ENCODE measurements around the gene ARL6.
A peak's percentile ranks its signal among the peaks of the same experiment; 100 is the strongest.

The ARL6 gene

GRCh38 chr3:97765336-97765735 is 778 bp downstream of the ARL6 start:
- no peak overlapping the region for H3K27ac ChIP-seq (ENCODE audit: low read depth, low read length)

DNA sequence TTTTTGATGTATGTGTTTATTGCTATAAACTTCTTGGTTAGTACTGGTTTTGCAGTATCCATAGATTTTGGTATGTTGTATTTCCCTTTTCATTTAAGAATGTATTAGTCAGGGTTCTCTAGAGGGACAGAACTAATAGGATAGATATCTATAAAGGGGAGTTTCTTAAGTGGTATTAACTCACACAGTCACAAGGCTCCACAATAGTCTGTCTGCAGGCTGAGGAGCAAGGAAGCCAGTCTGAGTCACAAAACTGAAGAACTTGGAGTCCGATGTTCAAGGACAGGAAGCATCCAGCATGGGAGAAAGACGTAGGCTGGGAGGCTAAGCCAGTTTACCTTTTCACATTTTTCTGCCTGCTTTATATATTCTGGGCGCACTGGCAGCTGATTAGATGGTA is 8.4 kb downstream of the ARL6 start:
- Histone ChIP-seq H3K4me1 (ENCODE audit: control insufficient read depth in 1 of 2, insufficient read depth in 2 of 2, low read length in 2 of 2) (no peaks in the 10 kb centered on the region), H3K36me3 (ENCODE audit: control insufficient read depth in 1 of 2, insufficient read depth in 2 of 2, low read length in 2 of 2) (no peaks in the 10 kb centered on the region), H3K9me3 (ENCODE audit: control insufficient read depth in 1 of 2, low read length in 2 of 2) (no peaks in the 10 kb centered on the region), H3K9ac (ENCODE audit: low read depth in 1 of 2, low read length in 2 of 2) (no peak overlapping the region), H3K27ac (ENCODE audit: low read depth, low read length) (no peak overlapping the region), H3K4me3 (ENCODE audit: low read depth in 1 of 2, low read length in 2 of 2) (no peak overlapping the region), H3K27me3 (ENCODE audit: control insufficient read depth in 1 of 2, insufficient read depth in 2 of 2, low read length in 2 of 2) (no peaks in the 10 kb centered on the region)

More at GRCh38 chr3:97765336-97765735, 778 bp downstream of the ARL6 start:
- Histone ChIP-seq H3K36me3 (ENCODE audit: control insufficient read depth in 1 of 2, insufficient read depth in 2 of 2, low read length in 2 of 2) (no peaks in the 10 kb centered on the region), H3K27me3 (ENCODE audit: control insufficient read depth in 1 of 2, insufficient read depth in 2 of 2, low read length in 2 of 2) (no peaks in the 10 kb centered on the region), H3K4me3 (ENCODE audit: low read depth in 1 of 2, low read length in 2 of 2) (peak overlapping the region; percentile 95 to 99), H3K4me1 (ENCODE audit: control insufficient read depth in 1 of 2, insufficient read depth in 2 of 2, low read length in 2 of 2) (peaks cover 13 to 15% of the 10 kb centered on the region in 2 donors), H3K9me3 (ENCODE audit: control insufficient read depth in 1 of 2, low read length in 2 of 2) (no peaks in the 10 kb centered on the region), H3K9ac (ENCODE audit: low read depth in 1 of 2, low read length in 2 of 2) (no peak overlapping the region)

DNA sequence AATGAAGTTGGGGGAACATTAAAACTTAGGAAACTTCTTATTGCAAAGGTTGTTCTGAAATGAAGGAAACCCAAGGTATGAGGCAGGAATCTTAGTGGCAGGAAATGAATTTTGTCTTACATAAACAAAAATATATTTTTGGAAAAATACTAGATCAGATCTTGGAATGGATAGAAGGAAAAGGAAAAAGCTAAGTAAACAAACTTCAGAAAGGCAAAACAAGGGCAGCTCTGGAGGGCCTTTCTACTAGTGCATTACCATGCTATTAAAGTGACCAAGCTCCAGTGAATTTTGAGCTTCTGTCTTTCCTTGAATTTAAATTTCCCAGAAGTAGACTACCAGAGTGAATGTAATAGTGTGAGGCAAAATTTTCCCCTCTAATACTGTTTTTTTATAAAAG is 13.6 kb downstream of the ARL6 start:
- H3K9ac ChIP-seq (ENCODE audit: low read depth in 1 of 2, low read length in 2 of 2), result no peak overlapping the region

GRCh38 chr3:97793420-97794019 is 29.0 kb downstream of the ARL6 start:
- Histone ChIP-seq H3K27me3 (ENCODE audit: control insufficient read depth in 1 of 2, insufficient read depth in 2 of 2, low read length in 2 of 2) (no peaks in the 10 kb centered on the region), H3K4me3 (ENCODE audit: low read depth in 1 of 2, low read length in 2 of 2) (no peak overlapping the region), H3K36me3 (ENCODE audit: control insufficient read depth in 1 of 2, insufficient read depth in 2 of 2, low read length in 2 of 2) (no peaks in the 10 kb centered on the region), H3K4me1 (ENCODE audit: control insufficient read depth in 1 of 2, insufficient read depth in 2 of 2, low read length in 2 of 2) (no peaks in the 10 kb centered on the region), H3K9ac (ENCODE audit: low read depth in 1 of 2, low read length in 2 of 2) (no peak overlapping the region), H3K9me3 (ENCODE audit: control insufficient read depth in 1 of 2, low read length in 2 of 2) (no peaks in the 10 kb centered on the region), H3K27ac (ENCODE audit: low read depth, low read length) (no peak overlapping the region)

More for the DNA sequence above, 13.6 kb downstream of the ARL6 start:
- H3K27ac ChIP-seq (ENCODE audit: low read depth, low read length), result no peak overlapping the region
- no peaks in the 10 kb centered on the region for H3K27me3 ChIP-seq (ENCODE audit: control insufficient read depth in 1 of 2, insufficient read depth in 2 of 2, low read length in 2 of 2)
- no peaks in the 10 kb centered on the region for H3K9me3 ChIP-seq (ENCODE audit: control insufficient read depth in 1 of 2, low read length in 2 of 2)
- H3K4me1 ChIP-seq (ENCODE audit: control insufficient read depth in 1 of 2, insufficient read depth in 2 of 2, low read length in 2 of 2), result no peaks in the 10 kb centered on the region
- H3K36me3 ChIP-seq (ENCODE audit: control insufficient read depth in 1 of 2, insufficient read depth in 2 of 2, low read length in 2 of 2), result no peaks in the 10 kb centered on the region
- H3K4me3 ChIP-seq (ENCODE audit: low read depth in 1 of 2, low read length in 2 of 2), result no peak overlapping the region

DNA sequence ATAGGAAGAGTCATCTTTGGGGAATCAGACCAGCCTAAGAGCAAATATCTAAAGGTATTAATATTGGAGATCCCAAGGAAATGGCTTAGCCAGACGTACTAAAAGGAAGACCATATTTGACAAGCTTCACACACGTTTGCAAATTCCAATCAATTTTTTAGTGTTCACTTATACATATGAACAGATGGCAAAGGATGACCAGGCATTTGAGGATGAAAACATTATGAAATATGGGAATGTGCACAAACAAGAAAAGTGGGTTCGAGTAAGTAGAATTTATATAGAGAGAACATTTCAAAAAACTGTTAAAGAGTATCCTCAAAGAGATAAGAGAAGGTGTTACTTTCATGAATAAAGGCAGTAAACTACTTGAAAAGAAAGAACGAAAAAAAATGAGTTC is 31.4 kb downstream of the ARL6 start:
- Histone ChIP-seq H3K9ac (ENCODE audit: low read depth in 1 of 2, low read length in 2 of 2) (no peak overlapping the region), H3K27ac (ENCODE audit: low read depth, low read length) (no peak overlapping the region), H3K4me3 (ENCODE audit: low read depth in 1 of 2, low read length in 2 of 2) (no peak overlapping the region), H3K9me3 (ENCODE audit: control insufficient read depth in 1 of 2, low read length in 2 of 2) (no peaks in the 10 kb centered on the region), H3K36me3 (ENCODE audit: control insufficient read depth in 1 of 2, insufficient read depth in 2 of 2, low read length in 2 of 2) (no peaks in the 10 kb centered on the region), H3K27me3 (ENCODE audit: control insufficient read depth in 1 of 2, insufficient read depth in 2 of 2, low read length in 2 of 2) (no peaks in the 10 kb centered on the region), H3K4me1 (ENCODE audit: control insufficient read depth in 1 of 2, insufficient read depth in 2 of 2, low read length in 2 of 2) (no peaks in the 10 kb centered on the region)

DNA sequence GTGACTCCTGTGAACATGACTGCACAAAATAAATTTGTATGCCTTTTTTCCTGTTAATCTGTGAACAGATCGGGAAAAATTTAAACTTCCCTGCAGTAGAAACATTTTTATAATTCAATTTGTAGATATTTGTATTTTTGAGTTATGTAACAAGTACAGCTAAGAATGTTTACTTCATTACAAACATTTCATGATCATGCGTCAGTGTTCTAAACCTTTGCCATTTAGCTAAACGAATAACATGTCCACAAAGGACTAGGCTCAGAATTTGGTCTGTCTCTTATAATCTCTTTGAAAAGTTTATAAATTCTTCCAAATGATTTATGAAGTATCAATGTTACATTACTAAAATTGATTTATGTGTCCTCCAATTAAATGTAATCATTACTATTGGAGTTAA is 39.9 kb downstream of the ARL6 start:
- no peaks in the 10 kb centered on the region for H3K36me3 ChIP-seq (ENCODE audit: control insufficient read depth in 1 of 2, insufficient read depth in 2 of 2, low read length in 2 of 2)
- no peak overlapping the region for H3K27ac ChIP-seq (ENCODE audit: low read depth, low read length)
- no peak overlapping the region for H3K9ac ChIP-seq (ENCODE audit: low read depth in 1 of 2, low read length in 2 of 2)
- H3K27me3 ChIP-seq (ENCODE audit: control insufficient read depth in 1 of 2, insufficient read depth in 2 of 2, low read length in 2 of 2), result no peaks in the 10 kb centered on the region
- no peaks in the 10 kb centered on the region for H3K9me3 ChIP-seq (ENCODE audit: control insufficient read depth in 1 of 2, low read length in 2 of 2)
- H3K4me3 ChIP-seq (ENCODE audit: low read depth in 1 of 2, low read length in 2 of 2), result no peak overlapping the region
- H3K4me1 ChIP-seq (ENCODE audit: control insufficient read depth in 1 of 2, insufficient read depth in 2 of 2, low read length in 2 of 2), result no peaks in the 10 kb centered on the region

DNA sequence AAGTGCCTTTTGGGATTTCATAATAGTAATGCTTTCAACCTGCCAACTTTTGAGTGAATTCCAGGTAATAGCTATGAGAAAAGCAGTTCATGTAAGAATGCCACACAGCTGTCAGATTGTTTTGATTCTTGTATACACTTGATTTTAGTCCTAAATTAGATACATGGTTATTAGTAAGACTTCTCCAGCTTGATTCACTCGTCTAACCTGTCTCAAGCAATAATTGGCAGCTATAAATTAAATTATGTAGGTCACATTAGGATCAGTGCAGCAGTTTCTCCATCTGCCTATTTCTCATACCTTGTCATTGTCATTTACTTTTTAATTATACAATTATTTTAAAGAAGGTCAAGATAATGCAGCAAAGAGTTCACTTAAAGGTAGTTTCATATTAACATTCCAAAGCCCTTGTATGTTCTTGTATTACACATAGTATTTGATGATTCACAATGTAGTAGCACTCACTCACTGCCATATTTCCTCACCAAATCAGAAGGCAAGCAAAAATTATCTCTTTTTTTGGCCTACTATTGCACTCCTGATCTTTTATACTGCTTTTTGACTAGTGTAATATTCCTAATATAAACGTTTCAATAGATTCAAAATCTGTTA is 46.3 kb downstream of the ARL6 start:
- Histone ChIP-seq H3K27me3 (ENCODE audit: control insufficient read depth in 1 of 2, insufficient read depth in 2 of 2, low read length in 2 of 2) (no peaks in the 10 kb centered on the region), H3K4me1 (ENCODE audit: control insufficient read depth in 1 of 2, insufficient read depth in 2 of 2, low read length in 2 of 2) (no peaks in the 10 kb centered on the region), H3K36me3 (ENCODE audit: control insufficient read depth in 1 of 2, insufficient read depth in 2 of 2, low read length in 2 of 2) (no peaks in the 10 kb centered on the region), H3K9me3 (ENCODE audit: control insufficient read depth in 1 of 2, low read length in 2 of 2) (no peaks in the 10 kb centered on the region), H3K4me3 (ENCODE audit: low read depth in 1 of 2, low read length in 2 of 2) (no peak overlapping the region), H3K27ac (ENCODE audit: low read depth, low read length) (no peak overlapping the region), H3K9ac (ENCODE audit: low read depth in 1 of 2, low read length in 2 of 2) (no peak overlapping the region)

GRCh38 chr3:97815149-97815917 is 50.8 kb downstream of the ARL6 start:
- Histone ChIP-seq H3K4me3 (ENCODE audit: low read depth in 1 of 2, low read length in 2 of 2) (no peak overlapping the region), H3K4me1 (ENCODE audit: control insufficient read depth in 1 of 2, insufficient read depth in 2 of 2, low read length in 2 of 2) (no peaks in the 10 kb centered on the region), H3K36me3 (ENCODE audit: control insufficient read depth in 1 of 2, insufficient read depth in 2 of 2, low read length in 2 of 2) (no peaks in the 10 kb centered on the region), H3K9ac (ENCODE audit: low read depth in 1 of 2, low read length in 2 of 2) (no peak overlapping the region), H3K27ac (ENCODE audit: low read depth, low read length) (no peak overlapping the region), H3K27me3 (ENCODE audit: control insufficient read depth in 1 of 2, insufficient read depth in 2 of 2, low read length in 2 of 2) (no peaks in the 10 kb centered on the region), H3K9me3 (ENCODE audit: control insufficient read depth in 1 of 2, low read length in 2 of 2) (no peaks in the 10 kb centered on the region)

GRCh38 chr3:97816811-97817210 is 52.3 kb downstream of the ARL6 start:
- Histone ChIP-seq H3K36me3 (ENCODE audit: control insufficient read depth in 1 of 2, insufficient read depth in 2 of 2, low read length in 2 of 2) (no peaks in the 10 kb centered on the region), H3K4me3 (ENCODE audit: low read depth in 1 of 2, low read length in 2 of 2) (no peak overlapping the region), H3K4me1 (ENCODE audit: control insufficient read depth in 1 of 2, insufficient read depth in 2 of 2, low read length in 2 of 2) (peaks cover 6 to 7% of the 10 kb centered on the region in 2 donors), H3K9me3 (ENCODE audit: control insufficient read depth in 1 of 2, low read length in 2 of 2) (no peaks in the 10 kb centered on the region), H3K27me3 (ENCODE audit: control insufficient read depth in 1 of 2, insufficient read depth in 2 of 2, low read length in 2 of 2) (no peaks in the 10 kb centered on the region), H3K9ac (ENCODE audit: low read depth in 1 of 2, low read length in 2 of 2) (no peak overlapping the region), H3K27ac (ENCODE audit: low read depth, low read length) (no peak overlapping the region)

- Histone ChIP-seq H3K4me1 (ENCODE audit: control insufficient read depth in 1 of 2, insufficient read depth in 2 of 2, low read length in 2 of 2) (peaks cover 8 to 10% of the 10 kb centered on the region in 2 donors), H3K9ac (ENCODE audit: low read depth in 1 of 2, low read length in 2 of 2) (no peak overlapping the region), H3K27ac (ENCODE audit: low read depth, low read length) (no peak overlapping the region), H3K4me3 (ENCODE audit: low read depth in 1 of 2, low read length in 2 of 2) (no peak overlapping the region), H3K27me3 (ENCODE audit: control insufficient read depth in 1 of 2, insufficient read depth in 2 of 2, low read length in 2 of 2) (no peaks in the 10 kb centered on the region), H3K9me3 (ENCODE audit: control insufficient read depth in 1 of 2, low read length in 2 of 2) (no peaks in the 10 kb centered on the region), H3K36me3 (ENCODE audit: control insufficient read depth in 1 of 2, insufficient read depth in 2 of 2, low read length in 2 of 2) (no peaks in the 10 kb centered on the region)
Observed at GRCh38 chr3:97817965-97818364, 53.4 kb downstream of the ARL6 start.
